Upper lobe of left lung (tissue), 4 donors: ENCODE results near the gene ZNF620.

Source experiments
- CTCF ChIP-seq, 6 experiments: fragments of 450-650 bp in 4 of 6; fragments of 200-600 bp in 2 of 6; sonication (generic) in 2 of 6; IDR thresholded peaks; one replicate each; pipeline ENCODE4 v1.5.1; 2016 to 2019; ENCODE audit warnings: antibody characterized with exemption in 6 of 6
- EP300 ChIP-seq, 4 donors: sonication (generic); formaldehyde crosslinking; IDR thresholded peaks; one replicate each; pipeline ENCODE4 v1.5.1; 2017; ENCODE audit warnings: antibody characterized with exemption in 4 of 4, control low read depth in 2 of 4
- POLR2A ChIP-seq, 4 donors: fragments of 450-650 bp; IDR thresholded peaks; one replicate each; pipeline ENCODE4 v1.5.1; 2016 to 2017; ENCODE audit warnings: antibody characterized with exemption in 4 of 4, mild to moderate bottlenecking in 2 of 4

GRCh38 chr3:40490916-40491315 is 14.9 kb upstream of the ZNF620 start:
- TF ChIP-seq EP300 (IDR thresholded peaks at IDR 0.05) (no peak), CTCF (IDR thresholded peaks at IDR 0.05) (no peak), POLR2A (IDR thresholded peaks at IDR 0.05) (no peak)
